Inflammatory macrophage treated with lipopolysaccharide for 4 hours (primary cell): ENCODE measurements around the gene IGDCC3.

Experiments used
- DNase-seq: peaks from one replicate; pipeline ENCODE4 v3.0.0-alpha.2; 2020

IGDCC3 gene

DNA sequence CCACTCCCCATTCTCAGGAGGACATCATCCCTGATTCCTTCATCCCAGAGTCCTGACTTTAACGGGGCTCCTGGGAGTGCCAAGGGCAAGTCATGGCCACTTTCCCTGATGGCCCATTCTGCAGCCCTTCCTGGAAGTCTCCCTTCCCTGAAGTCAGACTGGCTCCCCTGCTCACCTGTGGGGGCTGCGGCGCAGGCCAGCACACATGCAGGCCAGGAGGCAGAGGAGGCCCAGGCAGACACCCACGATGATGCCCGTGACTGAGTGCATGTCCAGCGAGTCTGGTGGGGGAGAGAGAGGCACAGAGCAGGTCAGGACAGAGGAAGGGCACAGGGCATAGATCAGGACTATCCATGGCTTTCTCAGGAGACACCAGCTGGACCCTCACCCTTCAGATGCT, 8.6 kb upstream of the IGDCC3 start:
- DNase-seq, result no peak

DNA sequence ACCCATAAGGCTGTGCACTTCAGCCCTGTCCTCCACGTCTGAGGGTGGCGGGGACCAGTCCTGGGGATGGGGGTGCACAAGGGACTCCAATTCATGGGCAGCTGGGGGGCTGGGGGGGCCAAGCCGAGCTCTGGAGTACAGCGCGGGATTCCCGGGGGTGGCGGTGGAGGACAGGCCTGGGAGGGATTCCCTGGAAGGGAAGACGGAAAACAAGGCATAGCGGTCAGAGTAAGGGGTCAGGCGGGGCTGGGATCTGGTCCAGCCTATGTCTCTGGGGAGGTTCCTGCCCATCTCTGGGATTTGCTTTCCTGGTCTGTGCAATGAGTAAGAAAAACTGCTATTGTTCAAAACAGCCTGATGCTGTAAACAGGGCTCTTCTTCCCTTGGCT, 8.1 kb upstream of the IGDCC3 start:
- DNase-seq, result no peak

DNA sequence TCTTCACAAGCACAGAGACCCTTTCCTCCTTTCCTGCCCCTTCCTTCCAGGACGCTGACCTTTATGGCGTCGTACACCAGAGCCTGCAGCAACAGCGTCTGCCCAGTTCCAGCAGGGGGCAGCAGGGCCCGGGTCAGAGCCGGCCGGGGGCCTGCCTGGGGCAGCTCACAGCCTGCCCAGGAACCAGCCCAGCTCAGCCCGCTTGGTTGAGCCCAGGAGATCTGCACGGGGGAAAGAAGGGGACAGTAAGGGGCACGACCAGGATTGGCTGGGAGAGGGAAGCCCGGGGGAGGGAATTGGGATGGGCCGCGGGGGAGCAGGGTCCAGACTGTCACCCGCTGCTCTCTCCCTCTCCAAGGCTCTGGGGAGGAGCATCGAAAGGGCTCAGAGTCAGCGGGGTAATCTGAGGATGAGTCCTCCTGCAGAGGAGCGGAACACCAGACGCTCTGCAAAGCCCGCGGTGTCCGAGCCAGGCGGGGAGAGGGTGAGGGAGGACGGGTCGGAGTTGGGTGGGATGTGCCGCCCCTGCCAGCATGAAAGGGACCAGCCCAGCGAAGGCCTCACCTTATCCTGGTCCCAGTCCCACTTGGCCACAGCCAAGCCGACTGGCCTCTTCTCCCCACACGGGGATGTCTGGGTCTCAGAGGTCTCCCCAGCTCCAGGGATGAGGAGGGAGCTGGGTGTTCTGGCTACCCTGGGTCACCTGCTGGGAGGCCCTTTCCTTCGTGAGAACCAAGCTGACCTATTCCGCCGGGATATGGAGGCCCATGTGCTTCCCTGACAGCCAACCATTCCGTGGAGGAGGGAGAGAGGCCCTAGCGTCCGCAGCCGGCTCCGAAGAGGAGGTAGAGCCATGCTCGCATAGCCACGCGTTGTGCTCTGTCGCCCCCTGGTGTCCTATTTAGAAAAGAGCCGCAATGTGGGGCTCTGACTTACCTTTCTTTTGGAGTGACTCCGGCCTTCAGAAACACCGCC, 7.4 kb upstream of the IGDCC3 start:
- peak; percentile 77 for DNase-seq

DNA sequence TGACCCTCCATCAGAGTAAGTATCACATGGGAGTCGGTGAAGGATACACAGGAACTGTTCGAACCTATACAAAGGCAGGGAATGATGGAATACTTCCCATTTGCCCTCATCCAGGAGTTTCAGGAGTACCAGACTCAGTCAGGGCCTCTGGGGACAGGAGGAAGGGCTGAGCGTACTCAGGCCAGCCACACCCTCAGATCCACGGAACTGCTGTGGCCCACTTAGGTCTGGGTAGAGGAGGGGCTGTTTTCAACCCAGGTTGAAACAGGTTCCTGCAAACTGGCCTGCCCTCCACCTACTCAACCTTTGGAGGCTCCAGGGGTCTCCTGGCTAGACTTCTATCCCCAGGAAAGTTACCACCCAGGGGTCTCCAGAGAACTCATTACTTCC, 6.7 kb upstream of the IGDCC3 start:
- DNase-seq, result no peak

DNA sequence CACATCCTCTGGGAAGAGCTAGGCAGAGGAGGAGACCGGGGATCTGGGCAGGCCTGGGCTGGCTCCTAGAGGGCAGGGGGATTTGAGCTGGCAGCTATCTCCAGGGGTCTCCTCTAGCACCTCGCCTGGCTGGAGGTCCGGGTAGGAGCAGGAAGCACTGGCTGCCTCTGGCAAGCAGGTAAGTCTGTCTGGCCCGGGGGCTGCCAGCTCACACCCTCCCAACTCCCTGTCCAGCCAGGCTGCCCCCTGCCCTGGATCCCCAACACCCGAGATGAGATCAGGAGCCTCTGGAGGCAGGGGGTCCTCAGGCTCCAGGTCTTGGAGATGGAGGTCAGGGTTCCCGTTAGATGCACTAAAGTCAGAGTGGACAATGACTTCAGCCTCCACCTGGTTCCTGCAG, 6.2 kb upstream of the IGDCC3 start:
- DNase-seq, result no peak

DNA sequence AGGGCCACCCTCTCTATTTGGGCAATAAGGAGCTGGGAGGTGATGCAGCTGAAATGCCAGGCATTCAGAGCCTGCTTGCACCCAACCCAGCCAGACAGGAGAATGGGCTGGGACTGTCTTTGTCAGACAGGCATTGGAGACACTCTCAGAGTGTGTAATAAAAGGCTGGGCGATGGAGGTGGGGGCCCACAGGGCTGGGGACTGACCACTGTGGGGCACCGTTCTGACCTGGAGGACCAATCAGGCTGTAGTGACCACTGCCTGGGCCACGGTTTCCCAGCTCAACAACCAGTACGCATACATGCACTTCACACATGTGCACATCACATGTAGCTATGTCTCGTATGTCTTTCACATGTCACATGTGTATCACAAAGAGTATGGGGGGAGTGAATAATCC, 5.7 kb upstream of the IGDCC3 start:
- DNase-seq, result no peak

DNA sequence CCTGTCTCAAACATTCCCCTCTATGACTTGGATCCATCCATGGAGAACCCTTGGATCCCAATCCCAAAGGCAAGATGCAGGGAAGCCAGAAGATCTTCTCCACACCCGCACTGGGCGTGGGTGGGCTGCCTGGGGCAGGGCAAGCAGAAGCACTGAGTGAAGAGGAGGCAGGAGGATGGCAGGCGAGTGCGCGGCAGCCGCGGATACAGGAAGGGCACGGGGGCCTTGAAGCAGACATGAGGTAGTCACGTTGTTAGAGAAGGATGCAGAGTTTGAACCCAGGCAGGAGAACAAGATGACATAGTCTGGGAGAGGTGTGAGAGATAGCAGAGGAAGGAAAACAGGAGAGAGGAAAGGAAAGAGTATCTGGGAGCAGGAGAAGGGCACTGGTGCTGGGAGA, 5.1 kb upstream of the IGDCC3 start:
- DNase-seq, result no peak

DNA sequence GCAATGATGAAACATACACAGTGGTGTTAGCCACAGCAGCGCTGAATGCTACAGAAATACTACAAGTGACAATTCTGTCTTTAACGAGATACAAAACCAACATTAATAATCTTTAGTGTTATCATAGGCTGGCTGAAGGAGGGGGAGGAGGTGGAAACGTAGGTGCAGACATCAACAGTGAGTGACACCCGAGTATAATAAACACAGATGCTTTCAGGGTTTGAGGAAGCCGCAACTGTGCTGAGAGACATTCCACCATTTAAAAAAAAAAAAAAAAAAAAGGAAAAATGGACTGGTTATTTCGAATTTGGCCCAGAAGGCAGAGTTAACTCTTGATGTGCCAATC, 4.3 kb upstream of the IGDCC3 start:
- no peak for DNase-seq

DNA sequence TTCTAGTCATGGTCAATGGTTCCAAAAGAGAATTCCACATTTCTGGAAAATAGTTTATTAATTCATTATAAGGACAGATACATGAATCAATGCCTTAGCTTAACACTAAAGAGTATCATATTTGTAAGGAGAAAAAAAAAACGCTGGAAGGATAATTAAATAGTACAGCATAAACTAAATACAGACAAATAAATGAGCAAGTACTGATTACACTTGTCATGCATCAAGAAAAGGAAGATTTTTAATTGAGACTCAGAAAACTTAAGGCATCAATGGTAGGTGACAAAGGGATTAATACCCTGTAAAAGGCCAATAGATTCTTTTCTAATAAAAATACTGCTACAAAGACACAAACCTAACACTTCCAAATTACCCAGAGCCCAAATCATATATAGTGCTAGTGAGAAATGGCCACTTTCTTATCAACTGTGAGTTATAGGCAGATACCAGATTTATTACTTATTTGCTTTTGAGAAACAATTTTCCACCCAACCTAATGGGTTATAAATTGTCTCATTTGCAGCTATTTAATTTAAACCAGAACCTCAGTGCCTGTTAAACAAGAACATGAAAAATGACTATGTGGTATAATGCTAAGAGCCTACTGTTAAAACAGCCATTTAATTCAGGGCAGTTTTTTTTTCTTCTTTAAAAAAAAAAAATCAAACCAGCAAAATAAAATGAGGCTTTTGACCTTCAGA, 3.8 kb upstream of the IGDCC3 start:
- DNase-seq, result no peak

DNA sequence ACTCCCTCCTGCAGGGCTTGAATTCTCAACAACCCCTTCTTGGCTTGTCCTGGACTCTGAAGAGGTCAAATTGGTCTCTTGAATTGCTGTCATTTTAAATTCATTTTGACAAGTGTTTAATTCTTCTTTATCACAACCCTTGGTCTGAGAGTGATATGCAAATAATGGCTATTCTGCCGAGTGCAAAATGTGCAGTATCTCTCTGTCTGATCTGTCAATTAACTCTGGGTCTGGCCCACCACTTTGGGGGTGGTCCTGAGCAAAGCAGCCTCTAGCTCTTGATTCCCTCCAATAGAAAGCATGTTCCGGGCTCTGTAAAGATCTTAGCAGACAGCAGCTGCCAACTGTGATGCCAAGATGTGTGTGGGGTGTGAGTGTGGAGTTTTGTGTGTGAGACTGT, 2.2 kb upstream of the IGDCC3 start:
- DNase-seq, result no peak

DNA sequence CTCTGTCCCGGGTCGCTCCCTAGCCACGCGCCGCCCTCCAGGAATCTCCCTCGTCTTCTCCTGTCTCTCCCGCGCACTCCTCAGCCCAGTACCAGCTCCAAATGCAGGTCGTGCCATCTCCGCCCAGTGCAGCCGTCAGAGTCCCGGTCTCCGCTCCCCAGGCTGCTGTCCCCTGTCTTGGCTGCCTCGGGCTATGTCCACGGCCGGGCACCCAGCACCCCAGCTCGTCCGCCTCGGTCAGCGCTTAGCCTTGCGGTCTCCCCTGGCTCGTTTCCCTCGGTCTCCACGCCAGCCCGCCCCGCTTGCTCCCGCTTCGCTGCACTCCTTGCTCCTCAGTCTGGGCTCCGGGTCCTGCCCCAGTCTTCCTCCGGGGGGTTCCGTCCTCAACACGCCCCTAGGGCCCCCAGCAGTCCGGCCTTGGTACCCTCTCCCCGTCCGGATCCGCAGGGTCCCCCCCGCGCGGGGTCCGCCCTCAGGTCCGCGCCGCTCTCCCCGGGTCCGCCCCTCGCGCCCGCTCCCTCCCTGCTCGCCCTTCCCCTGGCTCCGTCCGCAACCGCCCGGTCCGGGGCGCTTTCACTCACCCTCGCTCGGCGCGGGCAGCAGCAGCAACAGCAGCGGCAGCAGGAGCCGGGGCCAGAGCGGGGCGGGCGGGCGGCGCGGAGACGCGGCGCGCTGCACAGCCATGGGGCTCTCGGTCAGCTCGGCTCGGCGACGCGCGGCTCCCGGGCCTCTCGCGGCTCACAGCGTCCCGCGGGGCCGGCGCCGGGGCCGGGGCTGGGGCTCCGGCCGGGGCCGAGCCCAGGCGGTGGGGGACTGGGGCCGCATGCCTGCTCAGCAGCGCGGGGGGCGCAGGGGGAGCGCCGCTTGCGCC, 462 bp downstream of the IGDCC3 start:
- no peak for DNase-seq

DNA sequence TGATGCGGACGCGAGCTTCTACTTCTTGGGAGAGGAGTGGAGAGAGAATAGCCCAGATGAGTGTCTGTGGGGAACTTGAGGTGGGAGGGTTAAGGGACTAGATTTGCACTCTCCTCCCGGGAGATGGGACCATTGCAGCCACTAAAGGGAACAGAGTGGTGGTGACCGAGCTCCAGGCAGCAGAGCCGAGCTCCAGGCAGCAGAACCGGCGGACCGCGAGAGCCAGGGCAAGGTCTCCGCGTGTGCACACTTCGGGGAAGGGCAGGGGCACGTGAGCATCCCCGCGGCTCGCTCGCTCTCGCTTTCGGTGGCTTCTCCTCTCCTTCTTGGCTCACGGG, 1.1 kb downstream of the IGDCC3 start:
- DNase-seq, result no peak

DNA sequence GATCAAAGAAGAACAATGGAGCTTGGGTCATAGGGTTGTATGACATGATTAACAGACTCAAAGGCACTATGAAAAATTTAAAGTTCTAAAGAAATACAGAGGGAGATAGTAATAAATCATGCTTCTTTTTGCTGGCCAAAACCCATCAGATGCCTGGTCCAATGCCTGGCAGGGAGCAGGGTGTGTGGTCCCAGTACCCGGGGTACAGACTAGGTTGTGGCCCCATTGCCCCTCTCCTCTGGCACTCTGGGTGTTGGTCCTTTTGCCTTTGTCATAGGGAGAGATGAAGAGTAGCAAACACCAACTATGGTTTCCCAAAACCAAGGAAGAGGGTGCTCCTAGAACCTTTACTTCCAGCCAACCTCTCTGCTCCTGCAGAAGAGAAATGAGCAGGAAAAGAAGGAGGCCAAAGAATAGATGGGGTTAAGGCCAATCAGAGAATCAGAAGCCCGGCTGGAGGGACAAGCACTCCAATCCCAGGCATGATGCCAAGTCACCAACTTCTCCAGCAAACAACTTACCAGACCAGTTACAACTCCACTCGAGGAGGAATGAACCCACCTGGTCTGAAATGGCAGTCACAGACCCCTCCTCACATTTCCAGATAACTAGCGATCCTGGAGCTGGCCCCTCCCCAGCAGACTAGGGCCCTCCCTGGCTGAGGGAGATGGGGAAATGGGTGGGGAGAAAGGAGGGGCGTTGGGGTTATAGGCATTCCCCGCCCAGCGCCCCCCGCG, 1.8 kb downstream of the IGDCC3 start:
- DNase-seq, result no peak

DNA sequence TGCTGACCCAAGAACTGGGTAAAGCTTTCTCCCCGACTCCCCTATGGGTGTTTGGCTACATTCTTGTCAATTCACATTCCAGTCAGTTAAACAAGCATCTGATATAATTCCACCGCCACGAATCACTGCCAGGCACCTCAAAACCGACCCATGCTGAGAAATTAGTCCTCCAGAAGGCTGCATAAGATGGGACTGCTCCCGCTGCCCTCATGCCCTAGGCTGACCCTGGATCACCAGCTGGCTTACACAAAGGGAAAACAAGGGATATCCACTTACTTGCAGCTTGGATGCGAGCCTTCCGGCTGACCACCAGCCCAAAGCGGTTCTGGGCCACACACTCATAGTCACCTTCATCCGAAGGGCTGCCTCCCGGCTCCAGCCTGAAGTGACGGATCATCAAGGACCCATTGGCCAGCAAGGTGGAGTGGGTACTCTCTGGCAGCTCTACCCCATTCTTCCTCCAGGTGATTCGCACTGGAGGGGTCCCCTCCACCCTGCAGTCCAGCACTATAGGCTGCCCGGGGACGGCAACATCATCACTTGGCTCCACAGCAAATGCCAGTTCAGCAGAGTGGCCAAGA, 2.9 kb downstream of the IGDCC3 start:
- no peak for DNase-seq

DNA sequence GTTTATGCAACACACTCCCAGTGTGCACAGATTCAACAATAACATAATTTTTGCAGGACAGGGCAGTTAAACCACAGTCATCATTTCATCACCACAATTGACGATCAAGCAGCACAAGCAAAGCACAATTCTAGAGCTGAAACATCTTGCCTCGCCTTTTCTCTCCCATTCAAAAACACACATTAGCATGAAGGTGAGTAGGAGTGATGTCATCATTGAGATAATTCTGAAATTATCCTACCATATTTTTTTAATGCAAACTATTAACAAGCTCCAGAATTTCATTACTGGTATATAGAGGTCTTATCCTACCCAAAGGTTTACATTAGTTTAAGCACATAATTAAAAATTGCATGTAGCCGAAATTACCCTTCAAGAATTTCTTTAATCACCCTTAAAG, 3.5 kb downstream of the IGDCC3 start:
- no peak for DNase-seq

DNA sequence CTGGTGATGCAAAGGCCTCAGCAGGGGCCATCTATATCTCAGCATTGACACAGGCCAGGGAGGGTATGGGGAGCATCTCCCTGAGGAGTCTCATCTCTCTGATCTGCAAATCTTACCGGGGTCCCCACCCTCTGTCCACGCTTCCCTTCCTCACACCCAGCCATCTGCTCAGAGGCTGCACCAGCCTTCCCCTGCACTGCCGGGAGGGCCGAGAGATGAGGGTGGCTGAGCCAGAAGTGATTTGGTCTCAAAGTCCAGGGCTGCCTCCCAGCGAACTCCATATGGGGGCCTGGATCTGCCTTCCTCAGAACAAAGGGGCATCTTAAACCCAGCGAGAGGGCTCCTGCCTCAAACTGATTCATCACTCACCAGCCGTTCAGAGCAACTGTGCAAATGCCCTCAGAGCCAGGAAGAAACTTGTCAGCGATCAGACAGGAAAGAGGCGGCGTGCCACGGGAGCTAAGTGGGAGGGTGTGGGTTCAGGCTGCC, 4.6 kb downstream of the IGDCC3 start:
- DNase-seq, result no peak

DNA sequence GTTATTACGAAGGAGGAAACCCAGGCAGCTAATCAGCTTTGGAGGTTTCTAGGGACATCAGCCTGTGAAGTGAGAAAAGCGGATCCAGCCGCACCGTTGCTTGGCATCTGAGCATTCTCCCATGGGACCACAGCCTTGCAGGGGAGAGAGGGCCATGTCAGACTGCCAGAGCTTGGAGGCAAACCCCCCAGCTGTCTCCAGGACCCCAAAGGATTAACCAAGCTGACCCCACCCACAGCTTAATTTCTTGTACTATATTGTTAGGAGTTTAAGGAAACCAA, 5.1 kb downstream of the IGDCC3 start:
- no peak for DNase-seq

DNA sequence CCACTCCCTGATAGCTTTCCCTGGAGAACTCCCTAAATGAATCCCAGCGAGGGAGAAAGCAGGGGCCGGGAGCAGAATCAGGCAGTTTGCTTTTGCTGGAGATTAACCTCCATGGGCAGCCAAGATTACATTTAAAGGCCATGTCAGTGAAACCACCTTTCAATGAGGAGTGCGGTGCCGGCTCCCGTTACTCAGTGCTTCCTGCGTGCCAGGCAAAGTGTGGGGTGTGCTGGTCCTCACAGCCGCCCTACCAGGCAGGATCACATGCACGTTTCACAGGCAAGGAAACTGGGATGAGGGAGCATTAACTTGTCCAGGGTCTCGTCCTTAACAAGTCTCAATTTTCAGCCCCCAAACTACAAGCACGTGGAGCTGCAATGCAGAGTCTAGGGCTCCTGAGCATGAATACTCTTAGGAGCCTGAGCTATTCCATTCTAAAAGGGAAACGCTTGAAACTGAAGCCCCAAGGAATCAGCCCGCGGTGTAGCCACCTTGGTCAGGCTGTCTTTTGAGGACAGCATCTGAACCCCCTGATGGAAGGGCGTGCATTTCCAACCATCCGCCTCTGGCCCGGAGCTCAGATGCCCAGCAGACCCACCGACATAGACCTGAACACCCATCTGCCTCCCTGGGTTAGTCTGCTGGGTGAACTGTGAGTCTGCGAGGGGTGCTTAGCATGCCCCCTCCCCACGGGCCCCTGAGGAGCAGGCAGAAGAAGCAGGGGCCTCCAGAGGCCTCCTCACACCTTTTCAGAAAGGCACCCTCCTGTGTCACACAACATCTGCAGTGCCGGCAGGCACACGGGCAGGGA, 5.6 kb downstream of the IGDCC3 start:
- no peak for DNase-seq

DNA sequence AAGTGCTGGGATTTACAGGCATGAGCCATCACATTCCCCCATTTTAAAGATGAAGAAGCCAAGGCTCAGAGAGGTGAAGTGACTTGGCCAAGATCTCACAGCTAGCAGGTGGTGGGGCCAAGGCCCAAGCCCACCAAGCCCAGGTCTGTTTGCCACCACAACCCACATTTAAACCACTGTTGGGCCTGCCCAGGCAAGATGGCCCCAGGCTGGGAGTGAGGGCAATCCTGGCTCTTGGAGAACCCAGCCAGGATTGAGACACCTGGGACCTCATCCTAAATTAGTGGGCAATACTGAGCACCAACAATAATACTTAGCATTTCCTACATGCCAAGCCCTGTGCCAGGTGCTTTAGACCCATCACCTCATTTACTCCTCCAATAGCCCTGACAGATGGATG, 6.9 kb downstream of the IGDCC3 start:
- no peak for DNase-seq

DNA sequence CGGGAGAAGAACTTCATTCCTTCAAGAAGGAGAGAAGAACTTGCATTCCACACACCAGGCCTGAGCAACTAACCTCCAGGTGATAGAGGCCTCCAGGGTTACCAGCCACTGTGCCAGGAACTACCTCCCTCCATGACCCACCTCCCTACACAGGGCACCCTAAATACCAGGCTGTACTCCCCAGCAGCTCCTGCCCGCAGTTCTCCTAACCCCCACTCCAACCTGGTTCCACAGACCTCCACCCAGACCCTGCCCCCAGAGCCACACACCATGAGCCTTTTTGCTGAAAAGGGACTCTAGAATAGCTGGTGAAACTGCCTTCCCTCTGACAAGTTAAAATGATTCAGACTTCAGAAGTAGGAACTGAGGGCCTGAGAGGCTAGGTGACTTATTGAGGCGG, 8.2 kb downstream of the IGDCC3 start:
- no peak for DNase-seq

DNA sequence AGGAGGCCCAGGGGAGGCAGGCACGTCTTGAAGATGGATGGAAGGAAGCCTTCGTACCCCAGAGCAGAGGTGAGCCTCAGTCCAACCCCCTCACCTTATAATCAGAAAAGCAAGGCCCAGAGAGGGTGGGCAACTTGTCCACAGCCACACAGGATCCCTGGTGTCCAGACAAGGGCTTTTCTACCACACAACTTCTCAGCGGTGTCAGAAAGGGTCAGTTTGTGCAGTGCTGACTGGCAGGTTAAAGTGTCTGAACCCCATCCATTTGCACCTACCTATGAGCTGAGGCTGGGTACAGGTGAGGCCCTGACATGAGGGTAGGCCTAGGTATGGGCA, 8.6 kb downstream of the IGDCC3 start:
- DNase-seq, result no peak
